ENCODE results near the gene TTBK1.

TTBK1 gene

DNA sequence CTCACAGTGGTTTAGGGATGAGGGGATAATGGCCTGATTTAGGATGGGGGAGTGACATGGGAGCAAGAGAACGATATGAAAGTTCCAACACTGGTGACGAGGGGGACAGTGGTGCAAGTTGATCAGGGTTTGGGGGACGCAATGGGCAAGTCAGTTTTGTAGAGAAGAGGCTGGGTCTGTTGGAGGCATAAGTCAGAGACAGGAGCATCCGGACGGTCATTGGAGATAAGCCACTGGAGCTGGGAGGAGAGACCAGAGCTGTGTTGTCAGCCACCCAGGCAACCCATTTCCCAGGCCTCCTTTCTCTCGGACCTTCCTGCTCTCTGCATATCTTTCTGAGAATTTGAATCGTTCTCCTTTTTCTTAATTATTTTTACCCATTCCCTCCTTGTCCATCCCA lies 23.5 kb upstream of the TTBK1 start:
- no peak for DNase-seq (ENCODE audit: low read depth in 1 of 2, low spot score in 1 of 2)
- TF ChIP-seq SPI1 (IDR thresholded peaks at IDR 0.05; ENCODE audit: borderline replicate concordance, low read depth) = no peak
- TF ChIP-seq, protein P1, sequence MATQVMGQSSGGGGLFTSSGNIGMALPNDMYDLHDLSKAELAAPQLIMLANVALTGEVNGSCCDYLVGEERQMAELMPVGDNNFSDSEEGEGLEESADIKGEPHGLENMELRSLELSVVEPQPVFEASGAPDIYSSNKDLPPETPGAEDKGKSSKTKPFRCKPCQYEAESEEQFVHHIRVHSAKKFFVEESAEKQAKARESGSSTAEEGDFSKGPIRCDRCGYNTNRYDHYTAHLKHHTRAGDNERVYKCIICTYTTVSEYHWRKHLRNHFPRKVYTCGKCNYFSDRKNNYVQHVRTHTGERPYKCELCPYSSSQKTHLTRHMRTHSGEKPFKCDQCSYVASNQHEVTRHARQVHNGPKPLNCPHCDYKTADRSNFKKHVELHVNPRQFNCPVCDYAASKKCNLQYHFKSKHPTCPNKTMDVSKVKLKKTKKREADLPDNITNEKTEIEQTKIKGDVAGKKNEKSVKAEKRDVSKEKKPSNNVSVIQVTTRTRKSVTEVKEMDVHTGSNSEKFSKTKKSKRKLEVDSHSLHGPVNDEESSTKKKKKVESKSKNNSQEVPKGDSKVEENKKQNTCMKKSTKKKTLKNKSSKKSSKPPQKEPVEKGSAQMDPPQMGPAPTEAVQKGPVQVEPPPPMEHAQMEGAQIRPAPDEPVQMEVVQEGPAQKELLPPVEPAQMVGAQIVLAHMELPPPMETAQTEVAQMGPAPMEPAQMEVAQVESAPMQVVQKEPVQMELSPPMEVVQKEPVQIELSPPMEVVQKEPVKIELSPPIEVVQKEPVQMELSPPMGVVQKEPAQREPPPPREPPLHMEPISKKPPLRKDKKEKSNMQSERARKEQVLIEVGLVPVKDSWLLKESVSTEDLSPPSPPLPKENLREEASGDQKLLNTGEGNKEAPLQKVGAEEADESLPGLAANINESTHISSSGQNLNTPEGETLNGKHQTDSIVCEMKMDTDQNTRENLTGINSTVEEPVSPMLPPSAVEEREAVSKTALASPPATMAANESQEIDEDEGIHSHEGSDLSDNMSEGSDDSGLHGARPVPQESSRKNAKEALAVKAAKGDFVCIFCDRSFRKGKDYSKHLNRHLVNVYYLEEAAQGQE (IDR thresholded peaks at IDR 0.05; ENCODE audit: insufficient replicate concordance, low read depth) = no peak
- TF ChIP-seq, protein P2, sequence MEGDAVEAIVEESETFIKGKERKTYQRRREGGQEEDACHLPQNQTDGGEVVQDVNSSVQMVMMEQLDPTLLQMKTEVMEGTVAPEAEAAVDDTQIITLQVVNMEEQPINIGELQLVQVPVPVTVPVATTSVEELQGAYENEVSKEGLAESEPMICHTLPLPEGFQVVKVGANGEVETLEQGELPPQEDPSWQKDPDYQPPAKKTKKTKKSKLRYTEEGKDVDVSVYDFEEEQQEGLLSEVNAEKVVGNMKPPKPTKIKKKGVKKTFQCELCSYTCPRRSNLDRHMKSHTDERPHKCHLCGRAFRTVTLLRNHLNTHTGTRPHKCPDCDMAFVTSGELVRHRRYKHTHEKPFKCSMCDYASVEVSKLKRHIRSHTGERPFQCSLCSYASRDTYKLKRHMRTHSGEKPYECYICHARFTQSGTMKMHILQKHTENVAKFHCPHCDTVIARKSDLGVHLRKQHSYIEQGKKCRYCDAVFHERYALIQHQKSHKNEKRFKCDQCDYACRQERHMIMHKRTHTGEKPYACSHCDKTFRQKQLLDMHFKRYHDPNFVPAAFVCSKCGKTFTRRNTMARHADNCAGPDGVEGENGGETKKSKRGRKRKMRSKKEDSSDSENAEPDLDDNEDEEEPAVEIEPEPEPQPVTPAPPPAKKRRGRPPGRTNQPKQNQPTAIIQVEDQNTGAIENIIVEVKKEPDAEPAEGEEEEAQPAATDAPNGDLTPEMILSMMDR (IDR thresholded peaks at IDR 0.05; ENCODE audit: insufficient read depth, low read length) = no peak
- no peak for TF ChIP-seq GABPA (IDR thresholded peaks at IDR 0.05; ENCODE audit: low read depth)
- no peak for TF ChIP-seq POLR2AphosphoS5 (IDR thresholded peaks at IDR 0.05; ENCODE audit: low read depth)
- no peaks in the 10 kb centered on the region for H3K27me3 ChIP-seq (ENCODE audit: insufficient read depth, poor library complexity, severe bottlenecking)
- H3K4me3 ChIP-seq (replicated peaks; ENCODE audit: insufficient read depth, low read length) = no peak overlapping the region
- no peak overlapping the region for H3K27ac ChIP-seq (replicated peaks)

DNA sequence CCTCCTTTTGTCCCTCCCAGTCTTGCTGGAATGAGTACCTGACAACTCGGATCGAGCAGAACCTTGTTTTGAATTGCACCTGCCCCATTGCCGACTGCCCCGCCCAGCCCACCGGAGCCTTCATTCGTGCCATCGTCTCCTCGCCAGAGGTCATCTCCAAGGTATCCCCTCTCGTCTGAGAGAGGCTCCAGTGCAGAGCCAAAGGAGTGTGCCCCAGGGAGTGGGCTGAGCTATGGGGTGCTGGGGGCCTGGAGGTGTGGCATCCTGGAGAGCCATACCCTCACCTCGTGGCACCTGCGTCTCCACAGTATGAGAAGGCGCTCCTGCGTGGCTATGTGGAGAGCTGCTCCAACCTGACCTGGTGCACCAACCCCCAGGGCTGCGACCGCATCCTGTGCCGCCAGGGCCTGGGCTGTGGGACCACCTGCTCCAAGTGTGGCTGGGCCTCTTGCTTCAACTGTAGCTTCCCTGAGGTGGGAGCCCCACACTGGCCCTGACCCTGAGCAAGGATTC lies 22.8 kb upstream of the TTBK1 start:
- Histone ChIP-seq H3K27me3 (ENCODE audit: insufficient read depth, poor library complexity, severe bottlenecking) (no peaks in the 10 kb centered on the region), H3K4me3 (replicated peaks; ENCODE audit: insufficient read depth, low read length) (no peak overlapping the region), H3K27ac (replicated peaks) (no peak overlapping the region)
- TF ChIP-seq, protein P1 (IDR thresholded peaks at IDR 0.05; ENCODE audit: insufficient replicate concordance, low read depth) = no peak
- no peak for TF ChIP-seq SPI1 (IDR thresholded peaks at IDR 0.05; ENCODE audit: borderline replicate concordance, low read depth)
- no peak for TF ChIP-seq GABPA (IDR thresholded peaks at IDR 0.05; ENCODE audit: low read depth)
- TF ChIP-seq, protein P2 (IDR thresholded peaks at IDR 0.05; ENCODE audit: insufficient read depth, low read length) = no peak
- no peak for DNase-seq (ENCODE audit: low read depth in 1 of 2, low spot score in 1 of 2)

DNA sequence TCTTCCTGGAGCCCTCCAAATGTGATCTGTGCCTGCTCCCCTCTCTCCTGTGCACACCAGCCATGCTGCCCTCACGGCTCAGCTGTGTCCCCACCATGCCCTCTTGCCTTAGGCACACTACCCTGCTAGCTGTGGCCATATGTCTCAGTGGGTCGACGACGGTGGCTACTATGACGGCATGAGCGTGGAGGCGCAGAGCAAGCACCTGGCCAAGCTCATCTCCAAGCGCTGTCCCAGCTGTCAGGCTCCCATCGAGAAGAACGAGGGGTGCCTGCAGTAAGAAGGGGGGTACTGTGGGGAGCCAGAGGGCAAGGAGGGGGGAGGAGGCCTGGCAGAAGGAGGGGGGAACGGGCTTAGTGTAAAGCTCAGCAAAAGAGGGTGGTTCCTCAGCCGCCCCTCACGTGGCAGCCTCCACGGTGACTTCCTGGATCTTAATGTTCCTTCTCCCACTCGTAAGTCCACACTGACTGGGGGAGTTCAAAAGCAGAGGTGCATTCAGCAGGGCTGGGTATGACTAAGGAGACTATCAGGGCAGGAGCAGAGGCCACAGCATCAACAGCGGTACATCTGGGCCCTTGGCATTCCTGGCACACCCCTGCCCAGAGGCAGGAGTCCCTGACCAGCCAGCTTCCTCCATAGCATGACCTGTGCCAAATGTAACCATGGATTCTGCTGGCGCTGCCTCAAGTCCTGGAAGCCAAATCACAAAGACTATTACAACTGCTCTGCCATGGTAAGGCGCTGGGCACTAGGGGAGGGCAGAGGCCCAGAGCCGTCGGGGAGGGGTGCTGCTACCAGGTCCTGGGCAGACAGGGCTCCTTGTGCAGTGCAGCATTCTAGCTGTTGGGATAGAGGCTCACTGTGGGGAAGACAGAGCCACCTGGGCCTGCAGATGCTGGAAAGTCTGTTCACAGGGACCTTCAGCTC lies 22.0 kb upstream of the TTBK1 start:
- Histone ChIP-seq H3K27ac (replicated peaks) (no peak overlapping the region), H3K27me3 (ENCODE audit: insufficient read depth, poor library complexity, severe bottlenecking) (no peaks in the 10 kb centered on the region), H3K4me3 (replicated peaks; ENCODE audit: insufficient read depth, low read length) (no peak overlapping the region)
- DNase-seq (ENCODE audit: low read depth in 1 of 2, low spot score in 1 of 2) = no peak
- TF ChIP-seq, protein P1 (IDR thresholded peaks at IDR 0.05; ENCODE audit: insufficient replicate concordance, low read depth) = no peak
- TF ChIP-seq SPI1 (IDR thresholded peaks at IDR 0.05; ENCODE audit: borderline replicate concordance, low read depth) (no peak), GABPA (IDR thresholded peaks at IDR 0.05; ENCODE audit: low read depth) (no peak), POLR2AphosphoS5 (IDR thresholded peaks at IDR 0.05; ENCODE audit: low read depth) (peak; percentile 32; the same call in 1 of the 2 replicates)
- TF ChIP-seq, protein P2 (IDR thresholded peaks at IDR 0.05; ENCODE audit: insufficient read depth, low read length) = no peak
